Activated T-helper 1 cell treated with anti-CD3 and anti-CD28 coated beads, Interleukin-12 subunit alpha, Interleukin-12 subunit beta, Interleukin-2, Interleukin-4 antibody, amounts not matched to agents 30 ng/mL and 10 ng/mL and 1 ng/mL, durations not matched to agents 14 hours and 24 hours and 36 hours (primary cell): ENCODE data around the gene GRM8. TPM values are rescaled to one million over a fixed set of nuclear protein-coding genes. Genes with fewer than 3 reads are reported as not detected.
"Not testable (repeated sequence)": the region's sequence is repeated elsewhere in the genome, so short reads cannot be mapped to it uniquely, and the experiment has no call there.

Source experiments
- DNase-seq: peaks from one replicate; pipeline ENCODE4 v3.0.0; 2021; ENCODE audit warnings: low spot score
- H3K27ac Mint-ChIP-seq: one replicate; pipeline ENCODE4 v1.8.0; 2021; ENCODE audit warnings: mild to moderate bottlenecking, mixed read lengths
- H3K27me3 Mint-ChIP-seq: one replicate; pipeline ENCODE4 v1.8.0; 2022; ENCODE audit warnings: mild to moderate bottlenecking, moderate library complexity, mixed read lengths; ENCODE audit not compliant: insufficient read depth
- H3K36me3 Mint-ChIP-seq: one replicate; pipeline ENCODE4 v1.8.0; 2021; ENCODE audit warnings: low read depth, mixed read lengths
- H3K4me1 Mint-ChIP-seq: one replicate; pipeline ENCODE4 v1.8.0; 2021; ENCODE audit warnings: low read depth, mixed read lengths
- H3K4me3 Mint-ChIP-seq: one replicate; pipeline ENCODE4 v1.8.0; 2021; ENCODE audit warnings: mild to moderate bottlenecking, moderate library complexity, mixed read lengths
- H3K9me3 Mint-ChIP-seq: one replicate; pipeline ENCODE4 v1.8.0; 2021; ENCODE audit warnings: mixed read lengths
- intact Hi-C: fragments of 100-400 bp; cut with micrococcal nuclease; formaldehyde crosslinking; loops from one replicate; pipeline ENCODE4 v1.15.1; 2024
- total RNA-seq: library from RNA; stranded (reverse); gene quantifications from 2 replicates; pipeline ENCODE4 v1.2.3, GENCODE V29; 2022

GRM8 gene
- total RNA-seq, 1 donor from 2014 or later = not detected

DNA sequence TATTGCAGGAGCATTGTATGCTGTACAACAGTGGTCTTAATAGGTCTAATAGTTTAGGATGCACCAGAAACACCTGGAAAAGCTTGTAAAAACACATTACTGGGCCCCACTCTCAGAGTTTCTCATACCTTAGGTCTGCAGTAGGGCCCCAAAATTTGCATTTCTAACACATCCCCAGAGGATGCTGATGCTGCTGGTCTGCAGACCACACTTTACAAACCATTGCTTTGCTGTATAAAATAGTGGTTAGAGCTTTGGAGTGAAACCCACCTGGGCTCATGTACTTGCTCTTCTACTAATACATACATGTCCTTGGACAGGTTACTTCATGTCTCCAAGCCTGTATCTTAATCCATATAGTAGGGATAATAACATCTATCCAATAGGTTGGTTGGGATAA is 279.7 kb downstream of the GRM8 start:
- Mint-ChIP-seq H3K27ac (no peak overlapping the region), H3K36me3 (no peaks in the 10 kb centered on the region), H3K27me3 (peaks cover 7% of the 10 kb centered on the region), H3K9me3 (no peaks in the 10 kb centered on the region), H3K4me3 (no peak overlapping the region), H3K4me1 (no peaks in the 10 kb centered on the region)
- intact Hi-C loops = no loop called here
- no peak for DNase-seq

GRCh38 chr7:126972571-126972970 is 280.2 kb downstream of the GRM8 start:
- Mint-ChIP-seq H3K4me3 (no peak overlapping the region), H3K36me3 (no peaks in the 10 kb centered on the region), H3K27me3 (peaks cover 7% of the 10 kb centered on the region), H3K9me3 (no peaks in the 10 kb centered on the region), H3K27ac (no peak overlapping the region), H3K4me1 (no peaks in the 10 kb centered on the region)
- intact Hi-C loops = no loop called here
- no peak for DNase-seq

DNA sequence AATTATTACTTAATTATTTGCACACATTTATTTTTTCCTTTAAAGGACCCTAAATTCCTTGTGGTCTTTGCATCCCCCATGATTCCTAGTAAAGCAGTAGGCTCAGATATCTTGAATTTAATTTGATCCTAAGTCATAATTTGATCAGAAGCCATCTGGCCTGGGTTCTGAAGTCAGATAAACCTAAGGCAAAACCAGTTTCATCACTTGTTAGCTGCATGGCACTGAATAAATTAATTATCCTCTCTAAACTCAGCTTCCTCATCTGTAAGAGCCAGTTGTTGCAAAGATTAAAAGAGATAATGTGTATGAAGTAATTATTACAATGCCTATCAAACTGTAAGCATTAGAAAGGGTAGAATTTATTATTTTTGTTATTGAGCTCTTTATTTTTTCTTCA is 293.1 kb downstream of the GRM8 start:
- H3K36me3 Mint-ChIP-seq = no peaks in the 10 kb centered on the region
- DNase-seq = no peak
- H3K4me1 Mint-ChIP-seq = no peaks in the 10 kb centered on the region
- intact Hi-C loops = no loop called here
- H3K27me3 Mint-ChIP-seq = no peaks in the 10 kb centered on the region
- H3K27ac Mint-ChIP-seq = no peak overlapping the region
- H3K4me3 Mint-ChIP-seq = no peak overlapping the region
- H3K9me3 Mint-ChIP-seq = no peaks in the 10 kb centered on the region

DNA sequence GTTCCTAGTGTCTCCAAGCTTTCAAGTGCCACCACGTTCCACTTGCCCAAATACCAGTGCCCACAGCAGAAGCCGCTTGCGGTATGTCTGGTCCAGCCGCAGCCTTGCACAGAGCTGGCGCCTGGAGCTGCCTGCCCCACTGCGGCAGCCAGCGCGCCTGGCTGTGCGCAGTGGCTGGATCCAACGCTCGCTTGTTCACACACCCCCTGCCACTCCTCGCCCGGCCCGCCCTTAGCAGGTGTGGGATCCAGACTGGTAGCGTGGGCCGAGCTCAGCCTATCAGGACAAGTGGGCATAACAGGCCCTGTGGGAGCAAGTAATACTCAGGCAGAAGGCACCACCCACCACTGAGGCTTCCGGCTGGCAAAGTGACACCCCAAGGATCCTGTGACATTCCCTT is 294.4 kb downstream of the GRM8 start:
- Mint-ChIP-seq H3K27ac (no peak overlapping the region), H3K36me3 (no peaks in the 10 kb centered on the region), H3K27me3 (no peaks in the 10 kb centered on the region), H3K4me3 (no peak overlapping the region), H3K4me1 (no peaks in the 10 kb centered on the region), H3K9me3 (no peaks in the 10 kb centered on the region)
- intact Hi-C loops = no loop called here
- no peak for DNase-seq

DNA sequence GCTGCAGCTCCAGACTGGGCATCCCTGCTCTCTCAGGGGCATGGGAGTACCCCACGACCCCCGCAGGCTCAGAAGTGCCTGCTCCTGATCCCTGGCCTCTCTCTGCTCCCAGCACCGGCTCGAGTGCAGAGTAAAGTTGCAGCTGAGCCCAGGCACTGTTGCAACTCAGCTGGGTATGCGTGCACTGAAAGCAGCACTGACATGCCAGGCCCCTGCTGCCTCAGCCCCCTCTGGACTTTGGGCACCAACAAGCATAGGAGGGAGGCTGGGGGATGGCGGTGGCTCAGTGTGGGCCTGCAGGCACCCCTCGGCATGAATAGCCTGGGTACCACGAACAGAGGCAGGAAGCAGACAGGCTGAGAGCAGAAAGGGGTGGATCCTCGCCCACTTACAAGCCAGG is 295.3 kb downstream of the GRM8 start:
- H3K27ac Mint-ChIP-seq = no peak overlapping the region
- H3K36me3 Mint-ChIP-seq = no peaks in the 10 kb centered on the region
- intact Hi-C loops = no loop called here
- H3K4me3 Mint-ChIP-seq = no peak overlapping the region
- no peaks in the 10 kb centered on the region for H3K4me1 Mint-ChIP-seq
- no peak for DNase-seq
- peaks cover 2% of the 10 kb centered on the region for H3K27me3 Mint-ChIP-seq
- H3K9me3 Mint-ChIP-seq = no peaks in the 10 kb centered on the region

DNA sequence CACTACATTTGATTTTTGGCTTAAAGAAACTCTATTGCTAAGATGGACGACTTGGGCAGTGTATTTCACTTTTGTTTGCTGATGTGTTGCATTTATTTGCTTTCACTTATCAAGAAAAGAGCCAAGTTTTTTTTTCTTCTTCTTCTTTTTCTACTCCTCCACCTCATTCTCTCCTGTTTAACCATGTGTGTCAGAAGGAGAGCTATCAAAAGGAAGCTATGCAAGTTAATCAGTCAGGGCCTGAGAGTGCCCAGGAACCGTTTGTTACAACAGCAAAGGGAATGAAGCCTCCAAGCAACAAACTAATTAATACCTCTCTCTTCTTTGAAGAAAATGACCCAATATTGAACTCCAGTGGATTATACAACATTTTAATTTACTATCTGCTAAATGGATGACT is 299.3 kb downstream of the GRM8 start:
- H3K9me3 Mint-ChIP-seq = no peaks in the 10 kb centered on the region
- no peak for DNase-seq
- H3K4me1 Mint-ChIP-seq = no peaks in the 10 kb centered on the region
- no peak overlapping the region for H3K27ac Mint-ChIP-seq
- H3K4me3 Mint-ChIP-seq = no peak overlapping the region
- H3K36me3 Mint-ChIP-seq = no peaks in the 10 kb centered on the region
- intact Hi-C loops = no loop called here
- peaks cover 2% of the 10 kb centered on the region for H3K27me3 Mint-ChIP-seq

- Mint-ChIP-seq H3K36me3 (no peaks in the 10 kb centered on the region), H3K9me3 (no peaks in the 10 kb centered on the region)
- DNase-seq = no peak
Measured at GRCh38 chr7:126948664-126949063, 304.1 kb downstream of the GRM8 start.

DNA sequence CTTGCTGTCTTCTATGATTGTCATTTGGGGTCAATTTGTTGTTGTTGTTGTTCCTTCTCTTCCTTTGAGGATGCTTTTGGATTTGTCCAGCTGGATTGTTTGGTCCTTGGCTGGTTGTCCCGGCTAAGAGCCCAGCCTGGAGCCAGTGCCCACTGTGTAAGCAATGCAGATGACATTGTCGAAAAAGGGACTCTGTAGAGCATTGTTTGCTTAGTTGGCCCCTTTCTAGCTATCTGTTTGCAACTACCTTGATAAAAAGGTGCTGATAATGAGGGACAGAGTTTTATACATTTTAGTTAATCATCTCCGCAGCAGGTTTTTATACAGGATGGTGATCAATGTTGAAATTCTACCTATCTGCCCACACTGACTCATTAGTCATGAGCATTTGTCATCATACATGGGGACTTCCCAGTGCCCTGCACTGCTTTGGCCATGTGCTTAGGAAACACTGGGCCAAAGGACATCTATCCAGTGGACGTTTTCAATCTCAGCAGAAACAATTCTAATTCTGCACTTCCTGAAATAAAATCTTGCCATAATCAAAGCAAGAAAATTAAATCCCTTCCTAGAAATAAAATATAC is 311.9 kb downstream of the GRM8 start:
- H3K27ac Mint-ChIP-seq = no peak overlapping the region
- intact Hi-C loops = no loop called here
- H3K27me3 Mint-ChIP-seq = no peaks in the 10 kb centered on the region
- H3K4me1 Mint-ChIP-seq = no peaks in the 10 kb centered on the region
- H3K9me3 Mint-ChIP-seq = no peaks in the 10 kb centered on the region
- H3K4me3 Mint-ChIP-seq = no peak overlapping the region
- DNase-seq = no peak
- no peaks in the 10 kb centered on the region for H3K36me3 Mint-ChIP-seq

More at GRCh38 chr7:126948664-126949063, 304.1 kb downstream of the GRM8 start:
- intact Hi-C loops = no loop called here
- Mint-ChIP-seq H3K4me1 (no peaks in the 10 kb centered on the region), H3K4me3 (no peak overlapping the region), H3K27ac (no peak overlapping the region), H3K27me3 (peaks cover 2% of the 10 kb centered on the region)

- no peaks in the 10 kb centered on the region for H3K9me3 Mint-ChIP-seq
- no peaks in the 10 kb centered on the region for H3K27me3 Mint-ChIP-seq
- DNase-seq = no peak
- H3K4me3 Mint-ChIP-seq = no peak overlapping the region
- no peaks in the 10 kb centered on the region for H3K4me1 Mint-ChIP-seq
- intact Hi-C loops = no loop called here
- no peaks in the 10 kb centered on the region for H3K36me3 Mint-ChIP-seq
- H3K27ac Mint-ChIP-seq = no peak overlapping the region
Measured at GRCh38 chr7:126937171-126937570, 315.6 kb downstream of the GRM8 start.

GRCh38 chr7:126931581-126931980 is 321.2 kb downstream of the GRM8 start:
- no peak for DNase-seq
- no peak overlapping the region for H3K4me3 Mint-ChIP-seq
- H3K9me3 Mint-ChIP-seq = no peaks in the 10 kb centered on the region
- H3K27ac Mint-ChIP-seq = no peak overlapping the region
- H3K36me3 Mint-ChIP-seq = no peaks in the 10 kb centered on the region
- intact Hi-C loops = no loop called here
- H3K27me3 Mint-ChIP-seq = peaks cover 3% of the 10 kb centered on the region
- H3K4me1 Mint-ChIP-seq = no peaks in the 10 kb centered on the region

DNA sequence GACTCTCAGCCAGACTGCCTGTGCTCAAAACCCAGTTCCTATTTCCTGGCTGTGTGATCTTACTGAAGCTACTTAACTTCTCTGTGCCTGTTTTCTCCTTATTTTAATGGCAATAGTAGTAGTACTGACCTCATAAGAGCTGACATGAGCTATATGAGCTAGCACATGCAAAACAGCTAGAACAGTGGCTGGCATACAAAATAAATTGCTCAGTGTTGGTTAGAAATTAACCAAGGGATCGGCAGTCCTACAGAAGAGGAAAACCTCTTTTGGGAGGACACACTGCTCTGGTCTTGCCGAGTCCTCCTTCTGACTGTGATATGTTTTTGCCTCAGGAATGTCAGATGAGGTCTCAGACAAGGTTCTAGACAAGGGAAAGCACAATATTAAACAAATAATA is 322.6 kb downstream of the GRM8 start:
- intact Hi-C loops = no loop called here
- peaks cover 3% of the 10 kb centered on the region for H3K27me3 Mint-ChIP-seq
- H3K27ac Mint-ChIP-seq = no peak overlapping the region
- H3K4me1 Mint-ChIP-seq = no peaks in the 10 kb centered on the region
- H3K9me3 Mint-ChIP-seq = no peaks in the 10 kb centered on the region
- H3K4me3 Mint-ChIP-seq = no peak overlapping the region
- H3K36me3 Mint-ChIP-seq = no peaks in the 10 kb centered on the region
- DNase-seq = no peak

GRCh38 chr7:126924477-126924876 is 328.3 kb downstream of the GRM8 start:
- no peaks in the 10 kb centered on the region for H3K9me3 Mint-ChIP-seq
- no peaks in the 10 kb centered on the region for H3K4me1 Mint-ChIP-seq
- no peaks in the 10 kb centered on the region for H3K36me3 Mint-ChIP-seq
- no peak overlapping the region for H3K4me3 Mint-ChIP-seq
- H3K27ac Mint-ChIP-seq = no peak overlapping the region
- DNase-seq = no peak
- intact Hi-C loops = no loop called here
- peaks cover 3% of the 10 kb centered on the region for H3K27me3 Mint-ChIP-seq

- H3K4me3 Mint-ChIP-seq, H3K9me3 Mint-ChIP-seq, H3K27ac Mint-ChIP-seq, DNase-seq, H3K27me3 Mint-ChIP-seq, H3K36me3 Mint-ChIP-seq, H3K4me1 Mint-ChIP-seq, intact Hi-C loops: not testable (repeated sequence)
Measured at GRCh38 chr7:126911627-126912026, 341.1 kb downstream of the GRM8 start.

DNA sequence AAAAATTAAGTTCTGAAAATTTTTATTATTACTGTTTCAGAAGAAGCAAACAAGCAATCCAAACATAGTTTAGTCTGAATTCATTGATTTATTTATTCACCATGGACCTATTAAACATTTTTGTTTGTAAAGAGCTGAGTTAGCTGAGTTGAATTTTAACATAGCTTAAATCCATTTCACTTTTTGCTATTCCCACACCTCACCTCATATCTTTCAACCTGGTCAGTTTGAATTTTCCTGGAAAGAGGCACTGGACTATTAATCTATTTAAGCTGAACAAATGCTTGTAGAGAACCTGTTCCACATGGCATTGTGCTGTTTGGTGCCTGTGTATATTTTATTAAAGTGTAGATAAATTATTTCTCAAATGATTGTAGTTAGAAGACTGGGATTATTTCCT is 344.2 kb downstream of the GRM8 start:
- H3K27me3 Mint-ChIP-seq, intact Hi-C loops, H3K9me3 Mint-ChIP-seq, H3K4me1 Mint-ChIP-seq, H3K4me3 Mint-ChIP-seq, H3K27ac Mint-ChIP-seq, H3K36me3 Mint-ChIP-seq, DNase-seq: not testable (repeated sequence)
